Measurements from ENCODE around the gene ATAD3A. TPM values are rescaled to one million over a fixed set of nuclear protein-coding genes. Genes with fewer than 3 reads are reported as not detected.

Gene ATAD3A
- polyA plus RNA-seq, 6 donors from 2014 or later: 2.1 to 13.0 (median 5.8) TPM

Other genes starting within 250 kb of the ATAD3A start
- 100 to 1,000 TPM in 1 of 6 donors, 10 to 100 TPM in 5; 75.1 to 112 (median 87.4) TPM for gene UBE2J2, start 238.3 kb upstream of the ATAD3A start, polyA plus RNA-seq (ENCODE audit: low read depth in 6 of 6)
- not detected for gene SCNN1D, start 231.7 kb upstream of the ATAD3A start, polyA plus RNA-seq (ENCODE audit: low read depth in 6 of 6)
- gene ACAP3, start 204.2 kb upstream of the ATAD3A start, polyA plus RNA-seq (ENCODE audit: low read depth in 6 of 6): 1 to 10 TPM; 1.9 to 7.2 (median 3.1) TPM
- 10 to 100 TPM in 5 of 6 donors, 1 to 10 TPM in 1; 7.2 to 17.2 (median 11.9) TPM for gene PUSL1, start 203.6 kb upstream of the ATAD3A start, polyA plus RNA-seq (ENCODE audit: low read depth in 6 of 6)
- 10 to 100 TPM; 45.9 to 61.5 (median 54.3) TPM for gene INTS11, start 187.5 kb upstream of the ATAD3A start, polyA plus RNA-seq (ENCODE audit: low read depth in 6 of 6)
- gene CPTP, start 187.4 kb upstream of the ATAD3A start, polyA plus RNA-seq (ENCODE audit: low read depth in 6 of 6): 10 to 100 TPM in 3 of 6 donors, 1 to 10 TPM in 3; 7.9 to 16.9 (median 10.7) TPM
- under 1 TPM in 3 of 6 donors, not detected in 3; 0.28 to 0.44 (median 0.31) TPM for gene TAS1R3, start 180.9 kb upstream of the ATAD3A start, polyA plus RNA-seq (ENCODE audit: low read depth in 6 of 6)
- 1 to 10 TPM in 1 of 6 donors, under 1 TPM in 4, not detected in 1; 0.40 to 1.0 (median 0.68) TPM for gene DVL1, start 162.7 kb upstream of the ATAD3A start, polyA plus RNA-seq (ENCODE audit: low read depth in 6 of 6)
- gene MXRA8, start 153.6 kb upstream of the ATAD3A start, polyA plus RNA-seq (ENCODE audit: low read depth in 6 of 6): not detected
- gene AURKAIP1, start 137.0 kb upstream of the ATAD3A start, polyA plus RNA-seq (ENCODE audit: low read depth in 6 of 6): 100 to 1,000 TPM; 103 to 122 (median 106) TPM
- gene CCNL2, start 112.8 kb upstream of the ATAD3A start, polyA plus RNA-seq (ENCODE audit: low read depth in 6 of 6): 10 to 100 TPM; 16.8 to 50.2 (median 24.6) TPM
- gene MRPL20, start 104.9 kb upstream of the ATAD3A start, polyA plus RNA-seq (ENCODE audit: low read depth in 6 of 6): 100 to 1,000 TPM in 3 of 6 donors, 10 to 100 TPM in 3; 75.1 to 129 (median 102) TPM
- gene ANKRD65, start 90.9 kb upstream of the ATAD3A start, polyA plus RNA-seq (ENCODE audit: low read depth in 6 of 6): 1 to 10 TPM in 1 of 6 donors, under 1 TPM in 4, not detected in 1; 0.17 to 1.5 (median 0.28) TPM
- under 1 TPM in 1 of 6 donors, not detected in 5; 0.41 TPM for gene VWA1, start 76.5 kb upstream of the ATAD3A start, polyA plus RNA-seq (ENCODE audit: low read depth in 6 of 6)
- not detected for gene ATAD3C, start 62.5 kb upstream of the ATAD3A start, polyA plus RNA-seq (ENCODE audit: low read depth in 6 of 6)
- gene ATAD3B, start 40.4 kb upstream of the ATAD3A start, polyA plus RNA-seq (ENCODE audit: low read depth in 6 of 6): 10 to 100 TPM in 1 of 6 donors, 1 to 10 TPM in 3, under 1 TPM in 2; 0.20 to 10.2 (median 2.9) TPM
- gene TMEM240, start 28.5 kb downstream of the ATAD3A start, polyA plus RNA-seq (ENCODE audit: low read depth in 6 of 6): not detected
- 100 to 1,000 TPM; 165 to 257 (median 213) TPM for gene SSU72, start 62.7 kb downstream of the ATAD3A start, polyA plus RNA-seq (ENCODE audit: low read depth in 6 of 6)
- under 1 TPM in 3 of 6 donors, not detected in 3; 0.13 to 0.75 (median 0.19) TPM for gene FNDC10, start 88.0 kb downstream of the ATAD3A start, polyA plus RNA-seq (ENCODE audit: low read depth in 6 of 6)
- gene MIB2, start 103.3 kb downstream of the ATAD3A start, polyA plus RNA-seq (ENCODE audit: low read depth in 6 of 6): 10 to 100 TPM; 11.0 to 20.6 (median 13.1) TPM
- under 1 TPM in 4 of 6 donors, not detected in 2; 0.35 to 0.74 (median 0.53) TPM for gene MMP23B, start 120.0 kb downstream of the ATAD3A start, polyA plus RNA-seq (ENCODE audit: low read depth in 6 of 6)
- 10 to 100 TPM in 1 of 6 donors, 1 to 10 TPM in 5; 2.2 to 17.5 (median 8.4) TPM for gene CDK11B, start 146.8 kb downstream of the ATAD3A start, polyA plus RNA-seq (ENCODE audit: low read depth in 6 of 6)
- gene SLC35E2B, start 180.6 kb downstream of the ATAD3A start, polyA plus RNA-seq (ENCODE audit: low read depth in 6 of 6): 10 to 100 TPM; 22.5 to 42.1 (median 33.4) TPM
- 10 to 100 TPM; 11.9 to 24.1 (median 14.0) TPM for gene CDK11A, start 212.2 kb downstream of the ATAD3A start, polyA plus RNA-seq (ENCODE audit: low read depth in 6 of 6)

All from naive B cell (primary cell).